GM12878 (cell line): ENCODE data around the gene MGAT3. TPM values are rescaled to one million over a fixed set of nuclear protein-coding genes. Genes with fewer than 3 reads are reported as not detected.

ENCODE experiments used
- ATAC-seq: fragments of 200-7000 bp; cut with Tn5 transposase; 3 replicates; pipeline ENCODE4 v1.9.1; 2020; ENCODE audit warnings: mild to moderate bottlenecking, moderate library complexity
- BruUV-seq: library from RNA; stranded (reverse); fragments of 400-500 nt; replicated peaks from 2 replicates; lab custom pipeline; 2021; lab: Mats Ljungman, UMichigan
- CTCF ChIA-PET: fragments of 300-600 bp; sonication (Branson Sonifier 250); formaldehyde crosslinking; extraction: SDS; loops from one replicate; lab custom pipeline; 2021; ENCODE audit warnings: inconsistent platforms; lab: Yijun Ruan, JAX
- POLR2A ChIA-PET: fragments of 350-600 bp; formaldehyde crosslinking; extraction: SDS; loops from one replicate; lab custom pipeline; 2021; ENCODE audit warnings: inconsistent platforms; lab: Charles Lee
- RAD21 ChIA-PET: fragments of 300-600 bp; sonication (Branson Sonifier 250); formaldehyde crosslinking; loops from one replicate; lab custom pipeline; 2023; ENCODE audit warnings: antibody characterized with exemption; ENCODE audit not compliant: unreplicated experiment; lab: Charles Lee
- SMC1A ChIA-PET: fragments of 300-600 bp; sonication (Branson Sonifier 250); formaldehyde crosslinking; loops from one replicate; lab custom pipeline; 2023; ENCODE audit not compliant: unreplicated experiment, uncharacterized antibody; lab: Charles Lee
- DNase-seq: peaks from one replicate; pipeline ENCODE4 v3.0.0-alpha.2; 2011; ENCODE audit warnings: low read depth, low spot score
- FAIRE-seq: peaks from 3 replicates; lab custom pipeline; 2011; peaks lifted over from hg19 to GRCh38; lab: Jason Lieb, UNC
- H2AFZ ChIP-seq: 2 replicates; pipeline ENCODE4 v1.6.0; 2011; ENCODE audit warnings: low read depth, low read length, control low read depth; ENCODE audit not compliant: control insufficient read depth
- H3K27ac ChIP-seq: 2 replicates; pipeline ENCODE4 v1.5.1; 2011; ENCODE audit warnings: control low read depth; ENCODE audit not compliant: control insufficient read depth, insufficient read depth
- H3K27me3 ChIP-seq, 2 experiments: replicated peaks in 1 of 2; 2 replicates each; pipeline versions ENCODE4 v1.6.0 to v1.6.1; 2011; ENCODE audit warnings: low read length in 1 of 2; ENCODE audit not compliant: control insufficient read depth in 2 of 2, insufficient read depth in 2 of 2
- H3K36me3 ChIP-seq, 2 experiments: 2 replicates each; pipeline ENCODE4 v1.5.1; 2011; ENCODE audit warnings: low read length in 1 of 2; ENCODE audit not compliant: control insufficient read depth in 2 of 2, insufficient read depth in 2 of 2
- H3K4me1 ChIP-seq: 2 replicates; pipeline ENCODE4 v1.6.1; 2011; ENCODE audit warnings: mild to moderate bottlenecking, low read length, moderate library complexity, mixed read lengths; ENCODE audit not compliant: control insufficient read depth, insufficient read depth
- H3K4me2 ChIP-seq: 2 replicates; pipeline ENCODE4 v1.6.0; 2011; ENCODE audit warnings: control low read depth; ENCODE audit not compliant: control insufficient read depth, insufficient read depth
- H3K4me3 ChIP-seq: fragments of 200-600 bp; sonication (generic); 2 replicates; pipeline ENCODE4 v1.5.1; 2016
- H3K79me2 ChIP-seq: 2 replicates; pipeline ENCODE4 v1.6.0; 2011; ENCODE audit warnings: low read length; ENCODE audit not compliant: control insufficient read depth, insufficient read depth
- H3K9ac ChIP-seq: 2 replicates; pipeline ENCODE4 v1.8.0; 2011; ENCODE audit warnings: low read length, control low read depth, mixed read lengths; ENCODE audit not compliant: control insufficient read depth, insufficient read depth
- H3K9me3 ChIP-seq: replicated peaks from 3 replicates; pipeline ENCODE4 v1.5.1; 2011; ENCODE audit warnings: mild to moderate bottlenecking, low read length; ENCODE audit not compliant: control insufficient read depth, insufficient read depth
- H4K20me1 ChIP-seq: 2 replicates; pipeline ENCODE4 v1.6.0; 2011; ENCODE audit not compliant: control insufficient read depth, insufficient read depth
- BHLHE40 ChIP-seq, 2 experiments: fragments of 450-650 bp in 1 of 2; IDR thresholded peaks; 2 replicates each; pipeline ENCODE4 v1.6.1; 2011 to 2017; ENCODE audit warnings: low read depth in 2 of 2, borderline replicate concordance in 1 of 2, improper control_type of control experiment in 1 of 2, low read length in 1 of 2, mild to moderate bottlenecking in 1 of 2
- CBX5 ChIP-seq: sonication (generic); IDR thresholded peaks from 2 replicates; pipeline ENCODE4 v1.6.1; 2016; ENCODE audit warnings: low read depth, moderate library complexity, mild to moderate bottlenecking, inconsistent platforms
- CREB1 ChIP-seq: IDR thresholded peaks from 2 replicates; pipeline ENCODE4 v1.6.1; 2012; ENCODE audit warnings: low read depth, mild to moderate bottlenecking, inconsistent platforms
- EED ChIP-seq: sonication (generic); IDR thresholded peaks from 2 replicates; pipeline ENCODE4 v1.6.1; 2016; ENCODE audit warnings: antibody characterized with exemption, low read depth
- IKZF1 ChIP-seq: fragments of 450-650 bp; conservative IDR thresholded peaks from 2 replicates; pipeline ENCODE4 v1.6.1; 2017; ENCODE audit warnings: antibody characterized with exemption, mild to moderate bottlenecking
- IKZF2 ChIP-seq, 2 experiments: fragments of 450-650 bp; IDR thresholded peaks; 2 replicates each; pipeline ENCODE4 v1.6.1; 2017; ENCODE audit warnings: mild to moderate bottlenecking in 2 of 2, moderate library complexity in 2 of 2
- MEF2B ChIP-seq: fragments of 450-650 bp; IDR thresholded peaks from 2 replicates; pipeline ENCODE4 v1.6.1; 2018; ENCODE audit warnings: mild to moderate bottlenecking, moderate library complexity; ENCODE audit not compliant: partially characterized antibody, poor library complexity, severe bottlenecking
- MYB ChIP-seq: fragments of 150-350 bp; IDR thresholded peaks from 2 replicates; pipeline ENCODE4 v1.6.1; 2014; ENCODE audit warnings: mild to moderate bottlenecking, low read depth, low read length, borderline replicate concordance
- NBN ChIP-seq: fragments of 450-650 bp; IDR thresholded peaks from 2 replicates; pipeline ENCODE4 v1.6.1; 2016
- NR2F1 ChIP-seq: fragments of 450-650 bp; conservative IDR thresholded peaks from 2 replicates; pipeline ENCODE4 v1.6.1; 2017; ENCODE audit warnings: mild to moderate bottlenecking
- RUNX3 ChIP-seq: IDR thresholded peaks from 2 replicates; pipeline ENCODE4 v1.6.1; 2012; ENCODE audit warnings: low read length, inconsistent platforms
- SIX5 ChIP-seq: IDR thresholded peaks from 2 replicates; pipeline ENCODE4 v1.6.1; 2011; ENCODE audit warnings: mild to moderate bottlenecking, low read depth, low read length, moderate library complexity; ENCODE audit not compliant: severe bottlenecking
- SPI1 ChIP-seq: IDR thresholded peaks from 2 replicates; pipeline ENCODE4 v1.6.1; 2011; ENCODE audit warnings: low read depth, mild to moderate bottlenecking, low read length, moderate library complexity, borderline replicate concordance; ENCODE audit not compliant: insufficient read depth
- SUPT20H ChIP-seq: IDR thresholded peaks from 2 replicates; pipeline ENCODE4 v1.6.1; 2011; ENCODE audit warnings: low read depth, mild to moderate bottlenecking, low read length, moderate library complexity, borderline replicate concordance; ENCODE audit not compliant: control insufficient read depth
- TCF12 ChIP-seq: IDR thresholded peaks from 2 replicates; pipeline ENCODE4 v1.6.1; 2011; ENCODE audit warnings: low read depth, mild to moderate bottlenecking, low read length
- ZBTB40 ChIP-seq: fragments of 450-650 bp; IDR thresholded peaks from 2 replicates; pipeline ENCODE4 v1.6.1; 2016; ENCODE audit warnings: mild to moderate bottlenecking, moderate library complexity, borderline replicate concordance
- ZSCAN29 ChIP-seq: fragments of 450-650 bp; IDR thresholded peaks from 2 replicates; pipeline ENCODE4 v1.6.1; 2017; ENCODE audit warnings: mild to moderate bottlenecking, moderate library complexity
- WGBS: methylation state at CpG from one replicate; pipeline ENCODE4 v1.1.6; 2016; ENCODE audit warnings: low lambda C conversion rate; ENCODE audit not compliant: insufficient replicate concordance, insufficient coverage; ENCODE audit errors: missing lambda C conversion rate; 5-methylcytosine and 5-hydroxymethylcytosine counted together
- in situ Hi-C: fragments of 300-500 bp; cut with MboI; formaldehyde crosslinking; loops from 9 replicates; pipeline ENCODE4 v1.14.3; 2018; ENCODE audit warnings: mixed read lengths
- intact Hi-C: fragments of 100-400 bp; cut with micrococcal nuclease; formaldehyde crosslinking; loops from one replicate; pipeline ENCODE4 v1.14.2; 2022; ENCODE audit not compliant: unreplicated experiment
- polyA plus RNA-seq, 11 experiments: library from polyadenylated mRNA; depleted of rRNA in 4 of 11; unstranded in 6 of 11; stranded (reverse) in 5 of 11; fragments of >200 nt; fragmentation: Nextera tagmentation in 4 of 11; fragmentation: Illumina TruSeq in 1 of 11; extraction: Ambion mirVana in 4 of 11; extraction: Trizol in 1 of 11; gene quantifications; 1 replicate in 1 of 11; 2 replicates in 10 of 11; pipeline versions ENCODE4 v1.2.1 to v1.2.3, GENCODE V29; 2011 to 2016; ENCODE audit warnings: inconsistent platforms in 2 of 11, missing spikeins in 2 of 11, low read depth in 1 of 11
- total RNA-seq, 4 experiments: library from RNA; depleted of rRNA in 3 of 4; stranded (reverse); fragments of >200 nt in 3 of 4; fragmentation: Illumina TruSeq in 1 of 4; extraction: Trizol in 1 of 4; gene quantifications; 2 replicates each; pipeline versions ENCODE4 v1.2.1 to v1.2.3, GENCODE V29; 2013 to 2021

MGAT3 gene
- total and polyA plus RNA-seq, 10 of the 15 experiments (the other 5 are each of a cell fraction or from before 2014, with no cell fraction given), result 0.32 to 40.2 (median 11.9) TPM

- H3K4me2 ChIP-seq, result peak overlapping the region; percentile 88
- in situ Hi-C loops, result no loop called here
- no peak overlapping the region; the same call in 1 of the 2 replicates for H2AFZ ChIP-seq
- no peak overlapping the region; the same call in 1 of the 2 replicates for H3K4me3 ChIP-seq
- CTCF ChIA-PET, result interaction anchor here (1.0 to 2.8 kb wide), 6 partner anchors 9 to 57 kb away, joined by 3 to 15 read pairs (median 4); partner anchors contain the start of gene ATF4
- SMC1A ChIA-PET, result interaction anchor here (0.8 to 5.9 kb wide), 7 partner anchors 9 to 58 kb away, joined by 3 to 50 read pairs (median 5); no protein-coding TSS in a partner anchor
- POLR2A ChIA-PET, result interaction anchor here (0.7 to 3.0 kb wide), 6 partner anchors 9 to 145 kb away, joined by 3 to 22 read pairs (median 3); no protein-coding TSS in a partner anchor
- TSS peak; percentile 3 for BruUV-seq
- RAD21 ChIA-PET, result interaction anchor here (1.0 to 5.7 kb wide), 5 partner anchors 8 to 48 kb away, joined by 3 to 57 read pairs (median 3); no protein-coding TSS in a partner anchor
- H3K27me3 ChIP-seq, result no peaks in the 10 kb centered on the region
- intact Hi-C loops, result no loop called here
- H3K27ac ChIP-seq, result peak overlapping the region; percentile 70
- ATAC-seq, result peak; percentile 32
- H3K9me3 ChIP-seq, result no peaks in the 10 kb centered on the region
- peaks cover 85% of the 10 kb centered on the region for H3K79me2 ChIP-seq
- peak; percentile 44 for FAIRE-seq
- peak overlapping the region; percentile 25 for H3K9ac ChIP-seq
- H3K4me1 ChIP-seq, result peaks cover 61% of the 10 kb centered on the region
- no peaks in the 10 kb centered on the region for H4K20me1 ChIP-seq
- WGBS, result 17% methylated on average over 13 of the region's 13 CpGs
- H3K36me3 ChIP-seq, result peaks cover 0 to 7% of the 10 kb centered on the region in 2 experiments; a peak in 2 of 4 replicates
- DNase-seq, result peak; percentile 62
- TF ChIP-seq IKZF1 (peak; percentile 79), CBX5 (no peak), MYB (no peak), SIX5 (no peak), EED (peak; percentile 37), TCF12 (no peak), BHLHE40 (IDR thresholded peaks at IDR 0.05; ENCODE audit: borderline replicate concordance in 1 of 2, low read depth in 2 of 2, low read length in 1 of 2) (peak; percentile 98), RUNX3 (peak; percentile 19; the same call in 1 of the 2 replicates), ZBTB40 (no peak), ZSCAN29 (no peak), NBN (peak; percentile 37; the same call in 1 of the 2 replicates), CREB1 (0 out of 2 replicates have a peak, but pooled peaks have one; percentile 7), MEF2B (peak; percentile 72), SPI1 (no peak), IKZF2 (IDR thresholded peaks at IDR 0.05) (peak; percentile 73 to 75), SUPT20H (no peak), NR2F1 (peak; percentile 86)
Observed at GRCh38 chr22:39462443-39463221, 5.8 kb downstream of the MGAT3 start.
